ENCODE results near the gene OGDHL.
"Not testable (repeated sequence)": the region's sequence is repeated elsewhere in the genome, so short reads cannot be mapped to it uniquely, and the experiment has no call there.

The OGDHL gene

GRCh38 chr10:49754951-49755350 is 7.2 kb downstream of the OGDHL start:
- not testable (repeated sequence) for FAIRE-seq

- no peak for FAIRE-seq
Measured at GRCh38 chr10:49752584-49752983, 9.5 kb downstream of the OGDHL start.

GRCh38 chr10:49751636-49752510 is 10.2 kb downstream of the OGDHL start:
- no peak for FAIRE-seq

DNA sequence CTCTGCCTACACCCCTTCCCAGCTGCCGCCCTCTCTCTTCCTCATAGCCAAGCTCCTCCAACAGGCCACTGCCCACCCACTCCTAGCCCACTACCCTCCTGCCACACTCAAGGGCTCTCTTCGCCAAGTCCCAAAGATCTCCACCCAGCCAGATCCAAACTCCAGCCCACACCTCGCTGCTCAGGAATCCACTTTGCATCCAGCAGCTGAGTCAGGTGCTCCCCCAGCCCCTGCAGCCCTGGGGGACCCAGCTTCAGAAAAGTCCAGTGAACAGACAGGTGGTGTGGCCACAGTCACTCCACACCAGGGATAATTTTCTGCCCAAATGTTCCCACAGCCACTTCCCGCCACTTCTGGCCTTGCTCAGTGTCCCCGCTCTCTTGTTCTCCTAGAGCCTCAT is 10.9 kb downstream of the OGDHL start:
- no peak for FAIRE-seq

DNA sequence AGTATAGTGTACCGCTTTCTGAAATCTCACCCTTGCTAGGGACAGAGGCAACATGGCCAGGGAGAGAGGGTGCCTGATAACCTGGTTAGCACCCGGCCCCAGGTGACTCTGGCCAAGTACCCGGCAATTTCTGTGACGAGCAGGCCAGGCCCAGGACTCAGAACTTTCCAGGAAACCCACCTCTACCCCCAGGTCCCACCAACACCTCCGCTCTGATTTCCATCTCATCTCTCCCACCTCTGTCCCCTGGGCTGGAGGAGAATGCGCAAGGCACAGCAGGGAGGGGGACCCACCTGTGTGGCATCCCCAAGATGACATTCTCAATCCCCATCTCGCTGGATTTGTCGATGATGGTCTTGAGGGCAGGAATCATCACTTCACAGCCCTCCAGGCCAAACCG is 11.6 kb downstream of the OGDHL start:
- no peak for FAIRE-seq

- no peak for FAIRE-seq
Measured at GRCh38 chr10:49749556-49750491, 12.3 kb downstream of the OGDHL start.

DNA sequence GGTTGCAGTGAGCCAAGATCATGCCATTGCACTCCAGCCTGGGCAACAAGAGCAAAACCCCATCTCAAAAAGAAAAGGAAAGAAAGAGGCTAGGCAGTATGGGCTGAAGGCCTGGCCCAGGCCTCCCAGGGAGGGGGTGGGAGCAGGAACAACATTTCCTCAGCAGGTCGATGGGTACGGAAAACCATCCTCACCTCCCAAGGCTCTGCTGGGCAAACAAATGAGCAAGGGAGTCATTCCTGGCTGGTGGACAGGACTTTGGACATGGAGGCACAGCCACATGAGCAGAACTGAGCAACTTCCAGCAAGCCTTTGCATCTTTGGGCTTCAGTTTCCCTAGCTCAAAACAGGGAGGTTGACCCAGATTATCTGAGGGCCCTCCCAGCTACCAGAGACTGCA is 13.0 kb downstream of the OGDHL start:
- FAIRE-seq = no peak

- no peak for FAIRE-seq
Measured at GRCh38 chr10:49748006-49748405, 14.1 kb downstream of the OGDHL start.

DNA sequence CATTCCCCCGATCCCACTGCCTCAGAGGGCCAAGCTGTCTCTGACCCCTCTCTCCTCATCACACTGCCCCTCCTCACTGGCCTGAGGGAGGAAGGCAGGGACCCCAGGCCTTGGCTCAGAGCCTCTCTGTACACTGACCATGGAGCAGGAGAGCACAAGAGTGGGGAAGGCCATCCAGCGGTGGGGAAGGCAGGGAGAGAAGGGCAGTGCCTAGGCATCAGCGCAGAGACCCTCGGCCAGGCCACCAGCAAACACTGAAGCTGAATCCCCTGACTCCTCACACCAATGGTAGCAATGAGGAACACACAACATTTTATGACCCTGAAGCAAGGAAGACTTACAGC is 14.8 kb downstream of the OGDHL start:
- no peak for FAIRE-seq

DNA sequence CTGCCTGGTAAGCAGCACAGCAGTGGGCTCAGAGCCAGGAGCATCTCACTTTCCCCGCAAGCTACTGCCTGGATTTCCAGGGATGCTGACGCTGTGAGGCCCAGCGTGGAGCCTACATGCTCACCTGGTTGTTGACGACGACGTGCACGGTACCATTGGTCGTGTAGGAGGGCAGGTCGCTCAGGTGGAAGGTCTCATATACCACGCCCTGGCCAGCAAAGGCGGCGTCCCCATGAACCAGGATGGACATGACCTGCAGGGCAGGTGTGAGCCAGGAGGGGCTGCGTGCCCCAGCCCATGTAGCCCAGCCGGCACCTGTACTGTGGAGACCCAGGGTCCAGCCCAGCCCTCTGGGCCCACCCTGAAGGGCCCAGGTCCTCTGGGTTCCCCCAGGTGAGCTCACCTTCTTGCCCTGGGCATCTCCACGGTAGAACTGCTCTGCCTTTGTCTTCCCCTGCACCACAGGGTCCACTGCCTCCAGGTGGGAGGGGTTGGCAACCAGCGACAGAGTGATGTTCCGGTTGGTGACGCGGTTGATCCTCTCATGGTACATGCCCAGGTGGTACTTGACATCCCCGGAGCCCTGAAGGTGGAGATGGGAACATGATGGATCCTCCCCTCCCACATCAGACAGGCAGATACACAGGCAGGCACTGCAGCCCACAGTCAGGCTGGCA is 15.4 kb downstream of the OGDHL start:
- FAIRE-seq = no peak

DNA sequence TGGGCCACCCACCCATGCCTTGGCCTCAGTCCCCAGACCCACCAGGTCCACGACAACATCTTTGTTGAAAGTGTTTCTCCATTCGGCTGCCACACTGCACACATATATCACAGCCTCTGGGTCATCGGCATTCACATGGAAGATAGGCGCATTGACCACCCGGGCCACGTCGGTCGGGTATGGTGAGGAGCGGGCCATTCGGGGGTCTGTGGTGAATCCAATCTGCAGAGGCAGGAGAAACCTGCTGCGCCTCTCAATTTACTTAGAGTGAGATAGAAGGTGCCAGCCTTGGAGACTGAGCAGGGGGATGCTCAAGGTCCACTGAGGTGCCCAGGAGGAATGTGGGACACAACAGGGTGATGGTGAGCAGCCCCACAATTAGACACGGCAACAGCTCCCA is 16.4 kb downstream of the OGDHL start:
- FAIRE-seq = no peak

GRCh38 chr10:49744924-49745605 is 17.1 kb downstream of the OGDHL start:
- no peak for FAIRE-seq

DNA sequence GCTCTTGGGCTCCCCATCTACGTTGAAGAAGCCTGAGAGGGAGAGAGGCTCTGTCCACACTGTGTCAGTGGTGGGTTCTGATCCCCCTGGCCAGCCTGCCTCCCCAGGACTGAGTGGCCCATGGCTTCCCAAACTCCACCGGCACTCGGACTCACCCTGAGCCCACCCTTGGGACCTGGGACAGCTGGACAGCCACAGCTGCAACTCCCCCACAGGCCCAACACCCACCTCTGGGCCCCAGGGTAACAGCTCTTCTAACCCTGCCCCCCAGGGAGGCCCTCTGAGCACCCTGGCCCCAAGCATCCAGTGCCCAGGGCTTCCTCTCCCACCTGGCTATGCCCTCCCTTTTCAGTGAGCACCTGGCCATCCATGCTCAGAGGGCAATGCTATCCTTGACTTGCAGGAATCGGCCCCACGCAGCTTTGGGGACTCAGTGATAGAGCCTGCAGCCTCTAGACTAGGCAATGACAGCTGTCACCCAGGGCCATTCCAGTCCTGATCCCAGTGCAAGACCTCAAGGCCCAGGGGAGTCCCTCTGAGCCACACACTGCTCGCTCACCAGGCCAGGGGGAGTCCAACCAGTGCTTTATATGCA is 17.9 kb downstream of the OGDHL start:
- FAIRE-seq = no peak

DNA sequence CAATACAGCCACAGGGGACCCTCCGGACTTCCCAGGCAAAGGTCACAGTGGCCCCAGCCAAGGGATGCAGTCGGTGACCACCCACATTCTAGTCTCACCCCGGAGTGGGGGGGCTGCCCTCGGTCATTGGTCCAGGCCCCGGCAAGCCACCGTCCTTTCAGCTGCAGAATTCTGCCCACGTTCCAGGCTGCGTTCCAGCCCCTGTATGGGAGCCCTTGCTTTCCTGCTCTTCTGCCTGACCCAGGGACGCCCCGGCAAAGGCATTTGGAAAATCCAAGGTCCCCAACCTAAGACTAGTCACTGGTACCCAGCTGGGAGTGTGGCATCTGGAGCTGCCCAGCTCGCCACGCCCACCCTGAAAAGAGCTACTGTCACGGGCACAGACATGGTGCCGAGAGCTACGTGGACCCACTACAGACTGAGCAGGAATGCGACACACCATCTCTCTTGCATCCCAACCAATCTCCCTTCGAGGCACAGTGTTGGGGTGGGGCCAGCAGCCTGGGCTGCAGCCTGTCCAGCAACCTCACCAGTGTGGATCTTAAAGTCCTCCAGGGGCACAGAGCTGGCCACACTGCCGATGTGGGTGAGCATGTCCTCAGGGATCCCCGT is 18.6 kb downstream of the OGDHL start:
- no peak for FAIRE-seq

GRCh38 chr10:49742683-49743463 is 19.2 kb downstream of the OGDHL start:
- no peak for FAIRE-seq

- FAIRE-seq = no peak
Measured at GRCh38 chr10:49741108-49741995, 20.8 kb downstream of the OGDHL start.

DNA sequence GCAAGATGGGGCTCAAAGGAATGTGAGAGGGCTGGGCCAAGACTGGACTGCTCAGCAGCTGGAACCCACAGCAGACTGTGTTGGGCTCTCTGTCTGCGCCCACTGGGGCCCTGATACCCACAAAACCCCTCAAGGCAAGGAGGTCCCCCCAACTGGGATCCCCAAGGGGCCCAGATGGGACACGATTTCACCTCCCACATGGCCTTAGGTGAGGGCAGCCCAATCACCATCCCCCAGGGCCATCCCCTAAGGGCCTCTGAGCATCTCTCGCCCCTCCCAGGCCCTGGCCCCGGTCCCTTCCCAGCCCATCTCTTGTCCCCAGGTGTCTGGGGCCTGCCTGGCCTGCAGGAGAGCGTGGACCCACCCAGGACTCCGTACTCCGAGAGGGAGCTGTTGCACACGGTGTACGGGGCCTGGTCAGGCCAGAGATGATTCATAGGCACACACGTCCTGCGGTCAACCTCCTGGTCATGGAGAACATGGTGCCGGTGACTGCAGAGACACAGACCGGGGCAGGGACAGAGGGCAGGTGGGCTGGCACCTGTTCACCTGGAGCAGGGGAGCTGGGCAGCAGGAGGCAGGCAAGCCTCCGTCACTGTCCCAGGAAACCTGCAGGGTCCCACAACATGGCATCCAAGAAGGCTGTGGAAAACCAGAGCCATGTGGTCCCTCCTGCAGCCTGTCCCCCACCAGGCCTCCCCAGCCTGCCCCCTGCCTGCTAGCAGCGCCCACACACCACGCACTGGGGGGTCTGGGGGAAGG is 21.6 kb downstream of the OGDHL start:
- FAIRE-seq = no peak

DNA sequence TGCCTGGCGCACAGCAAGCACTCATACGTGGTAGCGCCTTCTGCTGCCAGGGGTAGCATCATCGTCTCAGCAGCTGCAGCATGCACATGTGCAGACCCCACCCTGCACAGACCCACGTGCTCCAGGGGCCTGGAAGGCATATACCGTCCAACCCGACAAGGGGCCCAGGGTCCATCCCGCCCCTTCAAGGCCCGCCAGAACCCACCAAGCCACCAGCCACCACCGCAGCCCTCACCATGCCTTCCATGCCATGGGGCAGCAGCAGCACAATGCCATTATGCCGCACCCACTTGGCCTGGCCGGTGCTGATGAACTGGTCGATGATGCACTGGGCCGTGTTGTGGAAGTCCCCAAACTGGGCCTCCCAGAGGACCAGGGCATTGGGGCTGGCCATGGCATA is 22.7 kb downstream of the OGDHL start:
- no peak for FAIRE-seq
